HL-60 (cell line): ENCODE data around the gene KIAA1755.

Experiments
- DNase-seq, 2 experiments: peaks; one replicate each; pipeline ENCODE4 v3.0.0-alpha.2; 2010 to 2020; ENCODE audit warnings: low read depth in 1 of 2, low spot score in 1 of 2
- H3K27ac ChIP-seq: fragments of 250-450 bp; sonication (Bioruptor Pico); replicated peaks from 2 replicates; pipeline ENCODE4 v1.5.1; 2020; ENCODE audit warnings: mild to moderate bottlenecking, moderate library complexity
- H3K27me3 ChIP-seq: fragments of 250-450 bp; sonication (Bioruptor Pico); 2 replicates; pipeline ENCODE4 v1.5.1; 2021; ENCODE audit warnings: mild to moderate bottlenecking, moderate library complexity; ENCODE audit not compliant: insufficient read depth, poor library complexity, severe bottlenecking
- H3K4me3 ChIP-seq: replicated peaks from 2 replicates; pipeline ENCODE4 v1.5.1; 2011; ENCODE audit warnings: mild to moderate bottlenecking, control low read depth, low read length; ENCODE audit not compliant: insufficient read depth
- GABPA ChIP-seq: IDR thresholded peaks from 2 replicates; pipeline ENCODE4 v1.6.1; 2012; ENCODE audit warnings: low read depth
- POLR2AphosphoS5 ChIP-seq: IDR thresholded peaks from 2 replicates; pipeline ENCODE4 v1.6.1; 2012; ENCODE audit warnings: low read depth
- SPI1 ChIP-seq: IDR thresholded peaks from 2 replicates; pipeline ENCODE4 v1.6.1; 2012; ENCODE audit warnings: low read depth, mild to moderate bottlenecking, borderline replicate concordance
- TF ChIP-seq, protein P1 (sequence below): IDR thresholded peaks from one replicate; pipeline ENCODE4 v1.5.1; 2011; ENCODE audit warnings: low read length, control low read depth, inconsistent platforms; ENCODE audit not compliant: insufficient read depth
- TF ChIP-seq, protein P2 (sequence below): IDR thresholded peaks from 2 replicates; pipeline ENCODE4 v1.6.1; 2012; ENCODE audit warnings: low read depth; ENCODE audit not compliant: insufficient replicate concordance

Gene KIAA1755

DNA sequence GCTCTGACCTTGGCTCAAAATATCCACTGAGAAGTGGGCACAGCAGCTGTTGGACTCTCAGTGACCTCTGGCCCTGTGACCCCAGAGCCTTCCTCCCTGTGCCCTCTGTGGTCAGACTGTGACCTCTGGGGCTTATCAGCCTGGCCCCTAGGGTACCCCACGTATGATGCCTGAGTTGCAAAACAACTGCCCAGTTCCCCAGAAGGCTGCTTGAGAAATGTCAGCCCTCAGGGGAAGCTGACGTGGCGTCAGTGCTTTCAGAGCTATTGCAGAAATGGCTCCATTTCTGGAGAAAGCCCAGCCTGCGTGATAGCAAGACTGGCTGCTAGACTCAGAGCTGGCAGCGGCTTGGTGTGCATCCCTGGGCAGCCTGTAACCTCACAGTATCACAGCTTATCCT lies 63.9 kb downstream of the KIAA1755 start:
- no peaks in the 10 kb centered on the region for H3K27me3 ChIP-seq
- H3K4me3 ChIP-seq = no peak overlapping the region
- DNase-seq = peak; percentile 84 to 95
- H3K27ac ChIP-seq = peak overlapping the region; percentile 66
- TF ChIP-seq SPI1 (peak; percentile 57; the same call in 1 of the 2 replicates), GABPA (no peak), POLR2AphosphoS5 (peak; percentile 90)
- TF ChIP-seq, protein P1, sequence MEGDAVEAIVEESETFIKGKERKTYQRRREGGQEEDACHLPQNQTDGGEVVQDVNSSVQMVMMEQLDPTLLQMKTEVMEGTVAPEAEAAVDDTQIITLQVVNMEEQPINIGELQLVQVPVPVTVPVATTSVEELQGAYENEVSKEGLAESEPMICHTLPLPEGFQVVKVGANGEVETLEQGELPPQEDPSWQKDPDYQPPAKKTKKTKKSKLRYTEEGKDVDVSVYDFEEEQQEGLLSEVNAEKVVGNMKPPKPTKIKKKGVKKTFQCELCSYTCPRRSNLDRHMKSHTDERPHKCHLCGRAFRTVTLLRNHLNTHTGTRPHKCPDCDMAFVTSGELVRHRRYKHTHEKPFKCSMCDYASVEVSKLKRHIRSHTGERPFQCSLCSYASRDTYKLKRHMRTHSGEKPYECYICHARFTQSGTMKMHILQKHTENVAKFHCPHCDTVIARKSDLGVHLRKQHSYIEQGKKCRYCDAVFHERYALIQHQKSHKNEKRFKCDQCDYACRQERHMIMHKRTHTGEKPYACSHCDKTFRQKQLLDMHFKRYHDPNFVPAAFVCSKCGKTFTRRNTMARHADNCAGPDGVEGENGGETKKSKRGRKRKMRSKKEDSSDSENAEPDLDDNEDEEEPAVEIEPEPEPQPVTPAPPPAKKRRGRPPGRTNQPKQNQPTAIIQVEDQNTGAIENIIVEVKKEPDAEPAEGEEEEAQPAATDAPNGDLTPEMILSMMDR = no peak

DNA sequence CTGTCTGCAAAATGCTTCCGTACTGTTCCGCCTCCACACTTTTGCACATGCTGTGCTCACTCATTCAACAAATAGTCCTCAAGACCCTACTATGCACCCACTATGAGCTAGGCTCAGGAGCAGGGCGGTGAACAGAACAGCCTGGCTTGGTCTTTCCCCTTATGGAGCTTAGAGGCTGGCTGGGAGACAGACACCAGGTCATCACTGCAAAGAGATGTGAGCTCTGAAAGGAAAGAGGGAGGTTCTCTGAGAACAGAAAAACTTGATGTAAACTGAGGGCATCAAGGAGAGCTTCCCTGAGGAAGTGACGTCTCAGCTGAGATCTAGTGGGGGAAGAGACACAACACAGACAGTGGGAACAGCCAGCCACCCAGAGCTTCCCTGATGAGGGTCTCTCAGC lies 64.5 kb downstream of the KIAA1755 start:
- Histone ChIP-seq H3K4me3 (no peak overlapping the region), H3K27ac (peak overlapping the region; percentile 66), H3K27me3 (no peaks in the 10 kb centered on the region)
- TF ChIP-seq, protein P2, sequence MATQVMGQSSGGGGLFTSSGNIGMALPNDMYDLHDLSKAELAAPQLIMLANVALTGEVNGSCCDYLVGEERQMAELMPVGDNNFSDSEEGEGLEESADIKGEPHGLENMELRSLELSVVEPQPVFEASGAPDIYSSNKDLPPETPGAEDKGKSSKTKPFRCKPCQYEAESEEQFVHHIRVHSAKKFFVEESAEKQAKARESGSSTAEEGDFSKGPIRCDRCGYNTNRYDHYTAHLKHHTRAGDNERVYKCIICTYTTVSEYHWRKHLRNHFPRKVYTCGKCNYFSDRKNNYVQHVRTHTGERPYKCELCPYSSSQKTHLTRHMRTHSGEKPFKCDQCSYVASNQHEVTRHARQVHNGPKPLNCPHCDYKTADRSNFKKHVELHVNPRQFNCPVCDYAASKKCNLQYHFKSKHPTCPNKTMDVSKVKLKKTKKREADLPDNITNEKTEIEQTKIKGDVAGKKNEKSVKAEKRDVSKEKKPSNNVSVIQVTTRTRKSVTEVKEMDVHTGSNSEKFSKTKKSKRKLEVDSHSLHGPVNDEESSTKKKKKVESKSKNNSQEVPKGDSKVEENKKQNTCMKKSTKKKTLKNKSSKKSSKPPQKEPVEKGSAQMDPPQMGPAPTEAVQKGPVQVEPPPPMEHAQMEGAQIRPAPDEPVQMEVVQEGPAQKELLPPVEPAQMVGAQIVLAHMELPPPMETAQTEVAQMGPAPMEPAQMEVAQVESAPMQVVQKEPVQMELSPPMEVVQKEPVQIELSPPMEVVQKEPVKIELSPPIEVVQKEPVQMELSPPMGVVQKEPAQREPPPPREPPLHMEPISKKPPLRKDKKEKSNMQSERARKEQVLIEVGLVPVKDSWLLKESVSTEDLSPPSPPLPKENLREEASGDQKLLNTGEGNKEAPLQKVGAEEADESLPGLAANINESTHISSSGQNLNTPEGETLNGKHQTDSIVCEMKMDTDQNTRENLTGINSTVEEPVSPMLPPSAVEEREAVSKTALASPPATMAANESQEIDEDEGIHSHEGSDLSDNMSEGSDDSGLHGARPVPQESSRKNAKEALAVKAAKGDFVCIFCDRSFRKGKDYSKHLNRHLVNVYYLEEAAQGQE = no peak
- TF ChIP-seq SPI1 = 0 out of 2 replicates have a peak, but pooled peaks have one; percentile 4
- peak in 1 of 2 experiments; percentile 46 for DNase-seq

DNA sequence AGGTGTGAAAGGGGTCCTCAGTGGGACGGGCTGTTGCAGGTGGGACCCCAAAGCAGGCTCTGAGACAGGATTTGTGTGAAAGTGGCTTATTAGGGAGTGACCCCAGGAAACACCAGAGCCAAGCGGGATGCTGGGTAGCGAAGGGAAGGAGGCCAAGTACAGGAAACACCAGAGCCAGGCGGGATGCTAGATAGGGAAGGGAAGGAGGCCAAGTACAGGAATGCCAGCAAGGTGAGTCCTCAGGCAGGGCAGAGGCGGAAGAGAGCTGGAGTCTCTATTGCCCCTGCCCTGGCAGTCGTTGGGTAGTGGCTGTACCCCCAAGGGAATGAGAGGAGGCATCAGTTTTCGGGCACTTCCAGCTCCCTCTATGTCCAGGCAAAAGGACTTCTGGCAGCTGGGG lies 65.0 kb downstream of the KIAA1755 start:
- Histone ChIP-seq H3K4me3 (no peak overlapping the region), H3K27me3 (no peaks in the 10 kb centered on the region), H3K27ac (no peak overlapping the region)
- DNase-seq = no peak
- no peak for TF ChIP-seq GABPA
- TF ChIP-seq SPI1 = no peak
- TF ChIP-seq POLR2AphosphoS5 = no peak
- TF ChIP-seq, protein P1 = no peak
- TF ChIP-seq, protein P2 = no peak

DNA sequence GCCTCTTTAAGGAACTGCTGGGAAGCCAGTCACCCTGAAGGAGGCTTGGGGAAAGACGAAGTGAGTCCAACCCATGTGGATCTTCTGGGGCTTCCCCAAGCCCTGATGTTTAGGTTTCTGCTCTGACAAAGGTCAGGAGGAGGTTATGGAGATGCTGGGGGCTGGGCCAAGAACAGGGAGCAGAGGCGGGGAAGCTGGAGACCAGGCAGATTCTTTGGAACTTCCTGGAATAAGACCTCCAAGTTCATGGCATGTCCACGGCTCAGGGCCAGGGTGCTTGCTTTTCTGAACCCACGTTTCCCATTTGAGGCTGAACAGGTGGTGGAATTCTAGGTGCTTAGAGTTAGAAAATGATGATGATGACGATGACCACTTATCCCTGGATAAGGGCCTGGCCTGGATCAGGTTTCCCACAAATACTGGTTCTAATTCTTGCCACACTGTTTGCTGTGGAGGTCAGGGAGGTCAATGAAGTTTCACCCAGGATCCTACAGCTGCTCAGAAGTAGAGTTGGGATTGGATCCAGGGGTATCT lies 65.5 kb downstream of the KIAA1755 start:
- TF ChIP-seq, protein P1 = no peak
- TF ChIP-seq SPI1 (no peak), GABPA (no peak), POLR2AphosphoS5 (no peak)
- TF ChIP-seq, protein P2 = no peak

More for the DNA sequence above, 65.5 kb downstream of the KIAA1755 start:
- no peaks in the 10 kb centered on the region for H3K27me3 ChIP-seq
- DNase-seq = no peak
- H3K27ac ChIP-seq = no peak overlapping the region
- no peak overlapping the region for H3K4me3 ChIP-seq
